Activated T-cell treated with anti-CD3 and anti-CD28 coated beads, Interleukin-2, amount 50 U/mL, for 72 hours (primary cell): Measurements from ENCODE around the gene NR2F1-AS1. TPM values are rescaled to one million over a fixed set of nuclear protein-coding genes. Genes with fewer than 3 reads are reported as not detected.
"Not testable (repeated sequence)": the region's sequence is repeated elsewhere in the genome, so short reads cannot be mapped to it uniquely, and the experiment has no call there.

Experiments
- ATAC-seq, 2 donors: fragments of 150-1000 bp; cut with Tn5 transposase; replicated peaks in 1 of 2; 2 replicates each; pipeline ENCODE4 v1.10.0; 2021; ENCODE audit warnings: moderate library complexity in 2 of 2, mild to moderate bottlenecking in 1 of 2
- DNase-seq, 2 donors: peaks; one replicate each; pipeline ENCODE4 v3.0.0; 2021 to 2022; ENCODE audit warnings: mixed read lengths in 1 of 2
- H3K27ac Mint-ChIP-seq: one replicate; pipeline ENCODE4 v1.8.0; 2022; ENCODE audit warnings: mild to moderate bottlenecking, moderate library complexity, mixed read lengths
- H3K27me3 Mint-ChIP-seq: one replicate; pipeline ENCODE4 v1.8.0; 2022; ENCODE audit warnings: low read depth, mixed read lengths
- H3K36me3 Mint-ChIP-seq, 2 donors: one replicate each; pipeline ENCODE4 v1.8.0; 2022; ENCODE audit warnings: mixed read lengths in 2 of 2, mild to moderate bottlenecking in 1 of 2; ENCODE audit not compliant: insufficient read depth in 2 of 2
- H3K4me1 Mint-ChIP-seq: one replicate; pipeline ENCODE4 v1.8.0; 2022; ENCODE audit warnings: low read depth, mixed read lengths
- H3K4me3 Mint-ChIP-seq, 2 donors: one replicate each; pipeline ENCODE4 v1.8.0; 2022; ENCODE audit warnings: mild to moderate bottlenecking in 2 of 2, mixed read lengths in 2 of 2, moderate library complexity in 2 of 2
- H3K9me3 Mint-ChIP-seq, 2 donors: one replicate each; pipeline ENCODE4 v1.8.0; 2022; ENCODE audit warnings: mixed read lengths in 2 of 2
- total RNA-seq, 2 donors: library from RNA; stranded (reverse); gene quantifications; one replicate each; pipeline ENCODE4 v1.2.3, GENCODE V29; 2022

Gene NR2F1-AS1
- total RNA-seq, 2 donors from 2014 or later, result 0.41 to 0.93 TPM

DNA sequence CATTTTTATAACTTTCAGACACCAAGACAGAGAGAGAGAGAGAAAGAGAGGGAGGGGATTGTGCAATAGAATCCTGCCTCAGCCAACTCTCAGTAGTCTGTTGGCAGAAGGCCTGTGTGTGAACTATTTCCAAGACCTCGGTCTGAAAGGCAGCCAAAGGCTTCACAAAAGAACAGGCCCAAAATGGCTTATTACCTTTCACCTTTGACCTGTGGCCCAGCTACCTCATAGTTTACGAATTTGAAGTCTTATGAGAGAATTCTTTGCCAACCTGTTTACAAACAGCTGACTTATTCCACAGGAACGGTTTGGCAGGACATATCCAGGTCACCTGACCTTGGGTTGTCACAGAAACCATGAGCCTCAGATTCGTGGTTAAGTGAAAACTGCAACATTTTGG, 48.6 kb downstream of the NR2F1-AS1 start:
- Mint-ChIP-seq H3K36me3 (peaks cover 0 to 2% of the 10 kb centered on the region in 2 donors), H3K4me1 (no peaks in the 10 kb centered on the region), H3K4me3 (no peak overlapping the region), H3K9me3 (peaks cover 3 to 14% of the 10 kb centered on the region in 2 donors), H3K27me3 (peaks cover 12% of the 10 kb centered on the region), H3K27ac (no peak overlapping the region)
- DNase-seq (no peak), ATAC-seq (no peak)

DNA sequence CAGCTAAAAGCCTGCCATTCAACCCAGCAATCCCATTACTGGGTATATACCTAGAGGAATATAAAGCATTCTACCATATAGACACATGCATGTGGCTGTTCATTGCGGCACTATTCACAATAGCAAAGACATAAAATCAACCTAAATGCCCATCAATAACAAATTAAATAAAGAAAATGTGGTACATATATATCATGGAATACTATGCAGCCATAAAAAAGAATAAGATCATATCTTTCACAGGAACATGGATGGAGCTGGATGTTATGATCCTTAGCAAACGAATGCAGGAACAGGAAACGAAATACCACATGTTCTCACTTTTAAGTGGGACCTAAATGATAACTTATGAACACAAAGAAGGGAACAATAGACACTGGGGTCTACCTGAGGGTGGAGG, 59.2 kb downstream of the NR2F1-AS1 start:
- H3K9me3 Mint-ChIP-seq, result peaks cover 11% of the 10 kb centered on the region in 2 donors
- H3K36me3 Mint-ChIP-seq, result not testable (repeated sequence)

DNA sequence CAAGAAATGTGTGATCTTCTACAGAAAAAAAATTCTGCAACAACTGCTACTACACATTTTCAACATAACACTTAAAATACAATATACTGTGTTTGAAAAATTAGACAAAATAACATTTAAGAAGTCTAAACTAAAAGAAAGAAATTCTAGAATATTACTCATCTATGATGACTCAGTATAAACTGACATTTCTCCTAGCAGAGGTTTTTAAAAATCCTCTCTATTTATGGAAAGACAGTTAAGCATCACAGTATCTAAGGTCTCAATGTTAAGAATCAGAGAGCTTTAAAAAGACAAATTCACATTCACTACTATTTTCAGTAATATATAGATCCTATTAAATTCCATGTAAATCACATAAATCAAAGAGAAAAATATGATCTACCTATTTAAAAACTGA, 61.3 kb downstream of the NR2F1-AS1 start:
- no peak overlapping the region for H3K27ac Mint-ChIP-seq
- peaks cover 2 to 3% of the 10 kb centered on the region in 2 donors for H3K9me3 Mint-ChIP-seq
- ATAC-seq (no peak), DNase-seq (no peak)
- no peak overlapping the region for H3K4me3 Mint-ChIP-seq
- H3K36me3 Mint-ChIP-seq, result peaks cover 2 to 3% of the 10 kb centered on the region in 2 donors
- H3K4me1 Mint-ChIP-seq, result no peaks in the 10 kb centered on the region
- H3K27me3 Mint-ChIP-seq, result no peaks in the 10 kb centered on the region

More for the DNA sequence above, 59.2 kb downstream of the NR2F1-AS1 start:
- not testable (repeated sequence) for ATAC-seq, H3K27ac Mint-ChIP-seq, DNase-seq, H3K27me3 Mint-ChIP-seq, H3K4me3 Mint-ChIP-seq, H3K4me1 Mint-ChIP-seq

DNA sequence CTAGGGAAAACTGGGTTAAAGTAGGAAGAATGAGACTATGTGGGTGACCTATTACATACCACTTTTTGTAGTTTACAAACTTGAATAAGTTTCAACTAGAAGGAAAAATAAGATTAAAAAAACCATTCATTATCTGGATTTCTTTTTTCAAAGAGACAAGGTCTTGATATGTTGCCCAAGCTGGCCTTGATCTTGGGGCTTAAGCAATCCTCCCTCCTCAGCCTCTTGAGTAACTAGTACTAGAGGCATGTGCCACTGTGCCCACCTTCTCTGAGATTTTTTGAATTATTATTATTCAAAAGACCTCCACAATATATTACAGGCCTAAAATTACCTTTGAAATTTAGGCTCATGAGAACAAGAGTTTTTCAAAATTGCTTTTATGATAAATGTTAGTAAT, 63.2 kb downstream of the NR2F1-AS1 start:
- Mint-ChIP-seq H3K36me3 (no peaks in the 10 kb centered on the region), H3K27me3 (no peaks in the 10 kb centered on the region), H3K27ac (no peak overlapping the region), H3K4me3 (no peak overlapping the region), H3K4me1 (no peaks in the 10 kb centered on the region), H3K9me3 (peaks cover 0 to 3% of the 10 kb centered on the region in 2 donors)
- DNase-seq (no peak), ATAC-seq (no peak)

DNA sequence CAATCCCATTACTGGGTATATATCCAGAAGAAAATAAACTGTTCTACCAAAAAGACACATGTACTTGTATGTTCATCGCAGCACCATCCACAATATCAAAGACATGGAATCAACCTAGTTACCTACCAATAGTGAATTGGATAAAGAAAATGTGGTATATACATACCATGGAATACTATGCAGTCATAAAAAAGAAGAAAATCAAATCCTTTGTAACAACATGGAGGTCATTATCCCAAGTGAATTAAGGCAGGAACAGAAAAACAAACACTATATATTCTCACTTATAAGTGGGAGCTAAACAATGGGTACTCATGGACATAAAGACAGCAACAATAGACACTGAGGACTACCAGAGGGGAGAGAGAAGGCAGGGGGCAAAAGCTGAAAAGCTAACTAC, 67.7 kb downstream of the NR2F1-AS1 start:
- H3K27ac Mint-ChIP-seq, result no peak overlapping the region
- no peaks in the 10 kb centered on the region for H3K4me1 Mint-ChIP-seq
- no peaks in the 10 kb centered on the region for H3K27me3 Mint-ChIP-seq
- no peak for ATAC-seq
- H3K9me3 Mint-ChIP-seq, result no peaks in the 10 kb centered on the region
- H3K4me3 Mint-ChIP-seq, result no peak overlapping the region
- DNase-seq, result no peak
- H3K36me3 Mint-ChIP-seq, result no peaks in the 10 kb centered on the region

DNA sequence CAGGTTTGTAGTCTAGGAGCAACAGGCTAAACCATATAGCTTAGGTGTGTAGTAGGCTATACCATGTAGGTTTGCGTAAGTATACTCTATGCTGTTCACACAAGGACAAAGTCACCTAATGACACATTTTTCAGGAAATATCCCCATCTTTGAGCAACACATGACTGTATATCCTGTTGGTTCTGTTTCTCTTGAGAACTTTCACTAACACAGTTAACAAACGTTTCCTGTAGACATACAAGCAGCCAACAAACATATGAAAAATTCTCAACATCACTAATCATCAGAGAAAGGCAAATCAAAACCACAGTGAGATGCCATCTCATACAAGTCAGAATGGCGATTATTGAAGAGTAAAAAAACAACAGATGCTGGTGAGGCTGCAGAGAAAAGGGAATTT, 68.2 kb downstream of the NR2F1-AS1 start:
- H3K27ac Mint-ChIP-seq, result no peak overlapping the region
- DNase-seq, result no peak
- H3K36me3 Mint-ChIP-seq, result no peaks in the 10 kb centered on the region
- no peak overlapping the region for H3K4me3 Mint-ChIP-seq
- H3K4me1 Mint-ChIP-seq, result no peaks in the 10 kb centered on the region
- ATAC-seq, result no peak
- H3K9me3 Mint-ChIP-seq, result no peaks in the 10 kb centered on the region
- no peaks in the 10 kb centered on the region for H3K27me3 Mint-ChIP-seq

DNA sequence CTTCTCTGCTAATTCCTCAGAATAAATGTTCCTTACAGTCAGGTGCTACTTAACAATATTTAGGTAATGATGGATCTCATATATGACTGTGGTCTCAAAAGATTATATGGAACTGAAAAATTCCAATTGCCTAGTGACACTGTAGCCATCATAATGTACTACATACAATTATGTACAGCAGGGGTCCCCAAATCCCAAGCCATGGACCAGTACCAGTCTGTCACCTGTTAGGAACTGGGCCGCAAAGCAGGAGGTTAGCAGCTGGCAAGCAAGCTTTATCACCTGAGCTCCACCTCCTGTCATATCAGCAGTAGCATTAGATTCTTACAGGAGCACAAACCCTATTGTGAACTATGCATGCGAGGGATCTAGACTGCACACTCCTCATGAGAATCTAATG, 69.6 kb downstream of the NR2F1-AS1 start:
- H3K27ac Mint-ChIP-seq, result no peak overlapping the region

DNA sequence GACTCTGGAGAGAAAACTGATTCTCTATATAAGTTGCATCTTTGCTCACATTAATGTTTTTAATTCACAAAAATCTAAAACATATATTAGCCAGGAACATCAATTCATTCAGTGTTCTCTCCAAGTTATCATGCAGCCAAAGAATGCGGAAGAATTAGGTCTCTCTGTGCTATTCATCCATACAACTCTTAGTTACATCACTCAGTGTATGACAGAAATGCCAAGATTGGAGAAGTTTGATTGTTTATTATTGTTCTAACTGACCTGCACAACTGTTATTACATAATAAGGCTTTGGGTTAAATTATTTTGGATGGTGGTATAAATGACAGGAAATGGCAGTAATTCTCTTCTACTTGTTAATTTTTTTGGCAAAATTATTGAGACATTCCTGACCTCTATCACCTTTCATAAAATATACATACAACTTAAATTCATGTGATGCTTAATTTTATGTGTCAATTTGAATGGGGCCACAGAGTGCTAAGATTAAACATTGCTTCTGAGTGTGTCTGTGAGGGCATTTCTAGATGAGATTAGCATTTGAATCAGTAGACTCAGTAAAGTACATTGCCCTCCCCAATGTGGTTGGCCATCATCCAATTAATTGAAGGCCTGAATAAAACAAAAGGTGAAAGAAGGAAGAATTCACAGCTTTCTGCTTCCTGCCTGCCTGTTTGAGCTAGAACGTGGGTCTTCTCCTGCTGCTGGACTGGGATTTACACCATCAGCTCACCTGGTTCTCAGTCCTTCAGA, 70.2 kb downstream of the NR2F1-AS1 start:
- Mint-ChIP-seq H3K27me3 (no peaks in the 10 kb centered on the region), H3K4me1 (no peaks in the 10 kb centered on the region), H3K27ac (no peak overlapping the region), H3K36me3 (no peaks in the 10 kb centered on the region), H3K4me3 (no peak overlapping the region), H3K9me3 (peaks cover 0 to 4% of the 10 kb centered on the region in 2 donors)
- no peak for ATAC-seq
- DNase-seq, result no peak

More for the DNA sequence above, 69.6 kb downstream of the NR2F1-AS1 start:
- Mint-ChIP-seq H3K9me3 (no peaks in the 10 kb centered on the region), H3K36me3 (no peaks in the 10 kb centered on the region), H3K4me3 (no peak overlapping the region), H3K4me1 (no peaks in the 10 kb centered on the region), H3K27me3 (no peaks in the 10 kb centered on the region)
- ATAC-seq, result no peak
- DNase-seq, result no peak

DNA sequence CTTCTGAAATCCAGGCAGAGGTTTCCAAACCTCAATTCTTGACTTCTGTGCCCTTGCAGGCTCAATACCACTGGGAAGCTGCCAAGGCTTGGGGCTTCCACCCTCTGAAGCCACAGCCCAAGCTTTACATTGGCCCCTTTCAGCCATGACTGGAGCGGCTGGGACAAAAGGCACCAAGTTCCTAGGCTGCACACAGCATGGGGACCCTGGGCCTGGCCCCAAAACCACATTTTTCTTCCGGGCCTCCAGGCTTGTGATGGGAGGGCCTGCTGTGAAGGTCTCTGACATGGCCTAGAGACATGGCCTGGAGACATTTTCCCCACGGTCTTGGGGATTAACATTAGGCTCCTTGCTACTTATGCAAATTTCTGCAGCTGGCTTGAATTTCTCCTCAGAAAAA, 75.5 kb downstream of the NR2F1-AS1 start:
- not testable (repeated sequence) for ATAC-seq, DNase-seq, H3K9me3 Mint-ChIP-seq, H3K36me3 Mint-ChIP-seq, H3K27ac Mint-ChIP-seq, H3K4me1 Mint-ChIP-seq, H3K27me3 Mint-ChIP-seq, H3K4me3 Mint-ChIP-seq

DNA sequence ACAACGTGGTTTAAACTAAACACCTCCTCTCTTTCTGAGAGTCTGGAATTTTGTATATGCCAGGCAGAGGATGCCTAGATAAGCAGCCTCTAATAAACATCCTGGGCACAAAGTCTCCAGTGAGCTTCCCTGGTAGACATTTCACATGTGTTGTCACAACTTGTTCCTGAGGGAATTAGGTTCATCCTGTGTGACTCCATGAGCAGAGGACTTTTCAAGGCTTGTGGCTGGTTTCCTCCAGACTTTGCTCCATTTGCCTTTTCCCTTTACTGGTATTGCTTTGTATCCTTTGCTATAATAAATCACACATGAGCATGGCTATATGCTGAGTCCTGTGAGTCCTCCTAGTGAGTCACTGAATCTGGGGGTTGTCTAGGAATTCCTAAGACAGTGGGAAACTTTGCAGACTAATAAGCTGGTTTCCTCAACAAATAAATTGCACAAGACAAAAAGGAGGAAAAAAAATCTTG, 77.4 kb downstream of the NR2F1-AS1 start:
- H3K27ac Mint-ChIP-seq, result no peak overlapping the region
- H3K9me3 Mint-ChIP-seq, result peaks cover 0 to 4% of the 10 kb centered on the region in 2 donors
- H3K4me3 Mint-ChIP-seq, result no peak overlapping the region
- H3K36me3 Mint-ChIP-seq, result no peaks in the 10 kb centered on the region
- H3K4me1 Mint-ChIP-seq, result no peaks in the 10 kb centered on the region
- DNase-seq (no peak), ATAC-seq (no peak)
- H3K27me3 Mint-ChIP-seq, result no peaks in the 10 kb centered on the region

DNA sequence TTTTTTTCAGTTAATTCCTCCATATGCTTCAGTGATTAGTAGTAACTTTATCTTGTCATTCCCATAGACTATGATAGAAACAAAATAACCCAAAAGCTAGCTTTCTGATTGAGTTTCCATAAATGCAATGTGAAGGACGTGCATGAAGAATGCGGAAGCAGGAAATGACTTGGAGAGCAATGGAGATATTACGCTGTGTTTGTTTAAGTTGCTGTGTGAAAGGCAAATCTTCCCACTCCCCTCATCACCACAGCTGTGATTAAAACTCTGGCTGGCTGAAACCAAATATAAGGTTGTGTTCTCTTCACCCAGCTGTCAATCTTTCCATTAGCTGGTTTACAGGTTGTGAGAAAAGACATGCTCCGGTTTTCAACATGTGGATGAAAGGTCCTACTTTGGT, 83.9 kb downstream of the NR2F1-AS1 start:
- Mint-ChIP-seq H3K4me1 (no peaks in the 10 kb centered on the region), H3K27ac (no peak overlapping the region), H3K27me3 (no peaks in the 10 kb centered on the region), H3K36me3 (no peaks in the 10 kb centered on the region), H3K4me3 (no peak overlapping the region), H3K9me3 (no peaks in the 10 kb centered on the region)
- DNase-seq, result no peak
- ATAC-seq, result no peak

DNA sequence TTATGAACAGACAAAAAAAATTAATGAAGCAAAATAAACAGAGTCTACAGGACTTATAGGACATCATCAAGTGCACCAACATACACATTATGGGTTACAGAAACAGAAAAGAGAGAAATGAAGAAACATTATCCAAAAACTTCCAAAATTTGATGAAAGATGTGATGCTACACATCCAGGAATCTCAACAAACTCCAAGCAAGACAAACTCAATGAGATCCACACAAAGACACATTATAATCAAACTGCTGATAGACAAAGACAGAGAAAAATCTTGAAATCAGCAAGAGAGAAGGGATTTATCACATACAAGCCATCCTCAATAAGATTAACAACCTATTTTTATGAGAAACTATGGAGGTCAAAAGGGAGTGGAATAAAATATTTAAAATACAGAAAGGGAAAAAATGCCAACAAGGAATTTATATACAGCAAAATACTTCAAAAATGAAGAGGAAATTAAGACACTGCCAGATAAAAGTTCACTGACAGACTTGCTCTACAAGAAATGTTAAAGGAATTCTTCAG, 101.0 kb downstream of the NR2F1-AS1 start:
- H3K4me1 Mint-ChIP-seq, result no peaks in the 10 kb centered on the region
- H3K27ac Mint-ChIP-seq, result no peak overlapping the region
- no peaks in the 10 kb centered on the region for H3K27me3 Mint-ChIP-seq
- DNase-seq (no peak), ATAC-seq (no peak)
- H3K9me3 Mint-ChIP-seq, result peaks cover 7 to 15% of the 10 kb centered on the region in 2 donors
- peaks cover 0 to 1% of the 10 kb centered on the region in 2 donors for H3K36me3 Mint-ChIP-seq
- H3K4me3 Mint-ChIP-seq, result no peak overlapping the region

DNA sequence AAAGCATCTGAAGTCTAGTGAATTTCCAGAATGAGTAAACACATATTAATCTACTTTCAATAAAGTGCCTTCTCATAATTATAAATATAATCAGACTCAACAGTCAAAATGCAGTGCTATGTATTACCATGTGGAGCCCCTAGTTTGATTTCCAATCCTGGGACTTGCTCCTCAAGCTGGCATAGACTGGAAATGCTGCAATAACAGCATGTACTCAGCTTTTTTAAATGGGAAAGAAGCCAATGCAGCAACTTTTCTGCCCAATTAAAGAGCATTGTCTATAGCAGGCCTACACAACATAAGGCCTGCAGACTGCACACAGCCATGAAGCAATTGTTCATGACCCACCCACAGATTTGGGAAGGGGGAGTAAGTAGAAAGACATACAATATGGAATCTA, 103.2 kb downstream of the NR2F1-AS1 start:
- no peaks in the 10 kb centered on the region for H3K27me3 Mint-ChIP-seq
- no peaks in the 10 kb centered on the region for H3K36me3 Mint-ChIP-seq
- no peak for ATAC-seq
- peaks cover 3 to 5% of the 10 kb centered on the region in 2 donors for H3K9me3 Mint-ChIP-seq
- no peak overlapping the region for H3K4me3 Mint-ChIP-seq
- H3K4me1 Mint-ChIP-seq, result no peaks in the 10 kb centered on the region
- no peak overlapping the region for H3K27ac Mint-ChIP-seq
- DNase-seq, result no peak
